Esophagus squamous epithelium (tissue), 5 donors: Measurements from ENCODE around the gene SCRT2. TPM values are rescaled to one million over a fixed set of nuclear protein-coding genes. Genes with fewer than 3 reads are reported as not detected.
"Not testable (repeated sequence)": the region's sequence is repeated elsewhere in the genome, so short reads cannot be mapped to it uniquely, and the experiment has no call there.

Experiments
- DNase-seq: peaks from one replicate; lab custom pipeline; 2025; lab: John Stamatoyannopoulos, UW
- H3K27ac ChIP-seq, 4 donors: fragments of 200-600 bp; sonication (generic); one replicate each; pipeline ENCODE4 v1.5.1; 2016 to 2019; ENCODE audit warnings: mild to moderate bottlenecking in 1 of 4
- H3K27me3 ChIP-seq, 4 donors: fragments of 200-600 bp; sonication (generic); 1 replicate in 3 of 4; 2 replicates in 1 of 4; pipeline versions ENCODE4 v1.5.1 to v1.6.0; 2017 to 2021; ENCODE audit warnings: antibody characterized with exemption in 1 of 4
- H3K36me3 ChIP-seq, 3 donors: fragments of 200-600 bp; sonication (generic); one replicate each; pipeline ENCODE4 v1.5.1; 2016 to 2019
- H3K4me1 ChIP-seq, 3 donors: fragments of 200-600 bp; sonication (generic); one replicate each; pipeline ENCODE4 v1.5.1; 2017 to 2019
- H3K4me3 ChIP-seq, 4 donors: fragments of 200-600 bp; sonication (generic); 1 replicate in 3 of 4; 2 replicates in 1 of 4; pipeline ENCODE4 v1.5.1; 2016 to 2019; ENCODE audit warnings: mild to moderate bottlenecking in 2 of 4, moderate library complexity in 1 of 4
- H3K9me3 ChIP-seq, 3 donors: fragments of 200-600 bp; sonication (generic); one replicate each; pipeline ENCODE4 v1.5.1; 2016 to 2019
- POLR2A ChIP-seq, 4 donors: fragments of 450-650 bp; IDR thresholded peaks; one replicate each; pipeline ENCODE4 v1.6.1; 2017; ENCODE audit warnings: antibody characterized with exemption in 4 of 4, mild to moderate bottlenecking in 4 of 4, moderate library complexity in 3 of 4
- WGBS, 2 donors: methylation state at CpG; one replicate each; pipeline ENCODE4 v1.1.5; 2018; 5-methylcytosine and 5-hydroxymethylcytosine counted together
- intact Hi-C: fragments of 100-400 bp; cut with DNase I; formaldehyde crosslinking; loops from one replicate; pipeline ENCODE4 v1.15.0; 2022
- total RNA-seq, 4 donors: library from RNA; depleted of rRNA; stranded (reverse); fragments of >200 nt; gene quantifications; one replicate each; pipeline ENCODE4 v1.1.0, GENCODE V29; 2016
- TF ChIP-seq, protein P1 (sequence below), 6 experiments: fragments of 450-650 bp in 4 of 6; fragments of 200-600 bp in 2 of 6; sonication (generic) in 2 of 6; IDR thresholded peaks; one replicate each; pipeline ENCODE4 v1.5.1; 2016 to 2019; ENCODE audit warnings: antibody characterized with exemption in 6 of 6, mild to moderate bottlenecking in 4 of 6, moderate library complexity in 4 of 6
- donor health status: DM: yes; HTN: yes; CAD: no.

Gene SCRT2
- total RNA-seq, 4 donors from 2014 or later = not detected

DNA sequence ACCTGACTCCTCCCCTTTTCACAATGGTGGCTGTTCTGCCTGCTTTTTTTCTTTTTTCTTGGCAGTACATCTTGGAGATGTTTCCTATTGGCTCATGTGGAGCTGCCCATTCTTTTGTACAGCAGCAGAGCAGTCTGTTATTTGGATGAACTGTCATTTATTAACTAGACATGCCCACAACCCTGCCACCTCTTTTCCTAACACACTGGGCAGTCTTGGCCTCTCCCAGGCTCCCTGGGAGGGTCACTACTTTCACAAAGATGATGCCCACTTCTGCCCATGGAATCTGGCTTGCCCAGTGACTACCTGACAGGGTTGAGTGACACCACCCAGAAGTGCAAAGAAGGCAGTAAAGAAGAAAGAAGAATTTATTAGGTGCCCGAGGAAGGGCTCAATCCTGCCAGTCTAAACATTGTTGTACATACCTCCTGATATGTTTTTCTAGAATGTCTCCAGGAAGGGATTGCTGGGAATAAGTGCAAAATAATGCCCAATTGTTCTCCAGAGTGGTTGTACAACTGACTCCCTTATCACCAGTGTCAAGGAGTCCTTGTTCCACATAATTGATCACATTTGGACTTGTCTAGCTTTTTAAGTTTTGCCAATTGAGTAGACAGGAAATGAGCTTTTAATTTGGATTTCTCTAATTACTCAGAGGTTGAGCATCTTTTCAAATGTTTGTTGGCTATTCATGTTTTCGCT is 19.7 kb upstream of the SCRT2 start:
- no peak overlapping the region for H3K4me3 ChIP-seq
- intact Hi-C loops = no loop called here
- no peak overlapping the region for H3K27ac ChIP-seq
- H3K36me3 ChIP-seq = no peaks in the 10 kb centered on the region
- H3K4me1 ChIP-seq = no peaks in the 10 kb centered on the region
- no peaks in the 10 kb centered on the region for H3K9me3 ChIP-seq
- peaks cover 0 to 52% (median 2%) of the 10 kb centered on the region in 4 donors for H3K27me3 ChIP-seq
- TF ChIP-seq POLR2A (IDR thresholded peaks at IDR 0.05) = no peak
- TF ChIP-seq, protein P1, sequence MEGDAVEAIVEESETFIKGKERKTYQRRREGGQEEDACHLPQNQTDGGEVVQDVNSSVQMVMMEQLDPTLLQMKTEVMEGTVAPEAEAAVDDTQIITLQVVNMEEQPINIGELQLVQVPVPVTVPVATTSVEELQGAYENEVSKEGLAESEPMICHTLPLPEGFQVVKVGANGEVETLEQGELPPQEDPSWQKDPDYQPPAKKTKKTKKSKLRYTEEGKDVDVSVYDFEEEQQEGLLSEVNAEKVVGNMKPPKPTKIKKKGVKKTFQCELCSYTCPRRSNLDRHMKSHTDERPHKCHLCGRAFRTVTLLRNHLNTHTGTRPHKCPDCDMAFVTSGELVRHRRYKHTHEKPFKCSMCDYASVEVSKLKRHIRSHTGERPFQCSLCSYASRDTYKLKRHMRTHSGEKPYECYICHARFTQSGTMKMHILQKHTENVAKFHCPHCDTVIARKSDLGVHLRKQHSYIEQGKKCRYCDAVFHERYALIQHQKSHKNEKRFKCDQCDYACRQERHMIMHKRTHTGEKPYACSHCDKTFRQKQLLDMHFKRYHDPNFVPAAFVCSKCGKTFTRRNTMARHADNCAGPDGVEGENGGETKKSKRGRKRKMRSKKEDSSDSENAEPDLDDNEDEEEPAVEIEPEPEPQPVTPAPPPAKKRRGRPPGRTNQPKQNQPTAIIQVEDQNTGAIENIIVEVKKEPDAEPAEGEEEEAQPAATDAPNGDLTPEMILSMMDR (IDR thresholded peaks at IDR 0.05) = no peak
- 32 to 42% methylated on average over 2 of the region's 2 CpGs for WGBS, 2 donors
- DNase-seq = no peak

DNA sequence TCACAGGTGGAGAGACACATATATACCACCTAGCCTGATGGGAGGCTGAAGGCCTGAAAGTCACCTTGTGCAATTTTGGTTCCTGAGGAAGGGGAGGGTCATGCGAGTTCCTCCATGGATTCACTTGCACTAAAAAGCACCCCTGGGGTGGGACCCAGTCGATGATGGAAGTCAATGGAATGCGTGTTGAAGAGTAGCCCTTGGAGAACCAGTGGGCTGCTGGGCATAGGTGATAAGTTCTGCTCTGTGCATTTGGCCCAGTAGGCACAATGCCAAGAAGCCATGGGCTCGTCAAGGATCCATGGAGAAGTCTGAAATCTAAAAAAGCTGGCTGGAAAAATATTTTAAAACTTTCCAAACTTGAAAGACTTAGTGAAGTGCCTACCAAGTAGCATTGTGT is 18.9 kb upstream of the SCRT2 start:
- Histone ChIP-seq H3K27ac (no peak overlapping the region), H3K9me3 (no peaks in the 10 kb centered on the region), H3K27me3 (peaks cover 0 to 52% (median 2%) of the 10 kb centered on the region in 4 donors), H3K36me3 (no peaks in the 10 kb centered on the region), H3K4me3 (no peak overlapping the region), H3K4me1 (no peaks in the 10 kb centered on the region)
- no peak for DNase-seq
- TF ChIP-seq POLR2A (IDR thresholded peaks at IDR 0.05) = no peak
- TF ChIP-seq, protein P1 (IDR thresholded peaks at IDR 0.05) = no peak
- intact Hi-C loops = no loop called here
- WGBS, 2 donors = 56 to 74% methylated on average over 3 to 4 of the region's 4 CpGs

DNA sequence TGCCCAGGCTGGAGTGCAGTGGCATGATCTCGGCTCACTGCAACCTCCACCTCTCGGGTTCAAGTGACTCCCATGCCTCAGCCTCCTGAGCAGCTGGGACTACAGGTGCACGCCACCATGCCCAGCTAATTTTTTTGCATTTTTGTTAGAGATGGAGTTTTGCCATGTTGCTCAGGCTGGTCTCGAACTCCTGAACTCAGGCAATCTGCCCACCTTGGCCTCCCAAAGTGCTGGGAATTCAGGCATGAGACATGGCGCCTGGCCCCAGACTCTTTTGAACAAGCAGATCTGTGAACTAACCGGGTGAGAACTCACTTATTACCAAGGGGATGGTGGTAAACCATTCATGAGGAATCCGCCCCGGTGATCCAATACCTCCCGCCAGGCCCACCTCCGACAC is 18.2 kb upstream of the SCRT2 start:
- H3K4me1 ChIP-seq, H3K9me3 ChIP-seq, intact Hi-C loops, DNase-seq, H3K27ac ChIP-seq, H3K4me3 ChIP-seq, H3K36me3 ChIP-seq: not testable (repeated sequence)
- peaks cover 0 to 52% (median 2%) of the 10 kb centered on the region in 4 donors for H3K27me3 ChIP-seq
- WGBS, 2 donors = 82 to 94% methylated on average over 9 to 10 of the region's 10 CpGs

DNA sequence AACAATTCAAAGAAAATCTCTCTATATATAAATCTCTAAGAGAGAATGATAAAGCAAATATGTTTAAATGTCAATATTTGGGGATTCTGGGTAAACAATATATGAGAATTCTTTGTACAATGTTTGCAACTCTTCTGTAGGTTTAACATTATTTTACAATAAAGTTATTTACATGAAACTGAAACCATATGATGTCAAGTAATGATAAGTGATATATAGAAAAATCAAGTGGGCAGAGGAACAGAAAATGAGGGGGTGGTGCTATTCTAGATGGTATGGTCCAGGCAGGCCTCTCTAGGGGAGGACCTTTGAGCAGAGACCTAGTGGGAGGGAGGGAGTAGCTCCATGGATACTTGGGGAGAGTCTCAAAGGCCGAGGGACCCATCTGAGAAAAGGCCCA is 16.4 kb upstream of the SCRT2 start:
- no peaks in the 10 kb centered on the region for H3K36me3 ChIP-seq
- no peak for DNase-seq
- intact Hi-C loops = no loop called here
- TF ChIP-seq, protein P1 (IDR thresholded peaks at IDR 0.05) = no peak
- TF ChIP-seq POLR2A (IDR thresholded peaks at IDR 0.05) = no peak
- WGBS, 2 donors = 17 to 31% methylated on average over 1 of the region's 1 CpG
- no peak overlapping the region for H3K4me3 ChIP-seq
- no peak overlapping the region for H3K27ac ChIP-seq
- no peaks in the 10 kb centered on the region for H3K9me3 ChIP-seq
- H3K4me1 ChIP-seq = no peaks in the 10 kb centered on the region
- H3K27me3 ChIP-seq = peaks cover 0 to 51% (median 0%) of the 10 kb centered on the region in 4 donors

DNA sequence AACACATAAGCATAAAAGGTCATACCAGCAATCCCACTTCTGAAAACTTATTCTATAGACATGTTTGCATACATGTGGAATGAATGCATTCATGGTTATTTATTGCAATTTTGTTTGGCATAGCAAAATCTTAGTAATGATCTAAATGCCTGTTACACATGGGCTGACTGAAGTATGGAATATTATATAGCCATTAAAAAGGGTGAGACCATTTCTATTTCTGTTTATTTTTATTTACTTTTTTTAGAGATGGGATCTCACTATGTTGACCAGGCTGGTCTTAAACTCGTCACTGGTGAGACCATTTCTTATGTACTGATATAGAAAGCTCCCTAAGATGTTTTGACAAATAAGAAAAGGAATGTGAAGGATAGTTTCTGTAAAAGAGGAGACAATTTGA is 14.3 kb upstream of the SCRT2 start:
- 35 to 43% methylated on average over 1 of the region's 1 CpG for WGBS, 2 donors
- Histone ChIP-seq H3K27me3 (peaks cover 0 to 61% (median 0%) of the 10 kb centered on the region in 4 donors), H3K4me3 (no peak overlapping the region), H3K9me3 (no peaks in the 10 kb centered on the region), H3K36me3 (no peaks in the 10 kb centered on the region), H3K4me1 (no peaks in the 10 kb centered on the region), H3K27ac (no peak overlapping the region)
- DNase-seq = no peak
- intact Hi-C loops = no loop called here
- TF ChIP-seq, protein P1 (IDR thresholded peaks at IDR 0.05) = no peak
- no peak for TF ChIP-seq POLR2A (IDR thresholded peaks at IDR 0.05)
